Activated B cell treated with CpG ODN at 0.5 μM for 24 hours (primary cell): ENCODE measurements around the gene ENTHD1. TPM values are rescaled to one million over a fixed set of nuclear protein-coding genes. Genes with fewer than 3 reads are reported as not detected.

Experiments
- ATAC-seq: fragments of 200-7000 bp; cut with Tn5 transposase; one replicate; pipeline ENCODE4 v1.10.0; 2021; ENCODE audit warnings: low read depth, mild to moderate bottlenecking, moderate library complexity
- CTCF ChIA-PET: fragments of 350-600 bp; sonication (Branson Sonifier 250); formaldehyde crosslinking; loops from one replicate; lab custom pipeline; 2021; ENCODE audit warnings: antibody characterized with exemption; lab: Charles Lee
- POLR2A ChIA-PET: fragments of 350-600 bp; sonication (Branson Sonifier 250); formaldehyde crosslinking; loops from one replicate; lab custom pipeline; 2021; ENCODE audit warnings: antibody characterized with exemption; lab: Charles Lee
- DNase-seq: peaks from one replicate; pipeline ENCODE4 v3.0.0; 2022
- H3K27ac Mint-ChIP-seq: one replicate; pipeline ENCODE4 v1.8.0; 2020; ENCODE audit warnings: mixed read lengths
- H3K27me3 Mint-ChIP-seq: one replicate; pipeline ENCODE4 v1.8.0; 2021; ENCODE audit warnings: mixed read lengths
- H3K36me3 Mint-ChIP-seq: one replicate; pipeline ENCODE4 v1.8.0; 2021; ENCODE audit warnings: low read depth, mixed read lengths
- H3K4me1 Mint-ChIP-seq: one replicate; pipeline ENCODE4 v1.8.0; 2021; ENCODE audit warnings: mixed read lengths
- H3K4me3 Mint-ChIP-seq: one replicate; pipeline ENCODE4 v1.8.0; 2020; ENCODE audit warnings: mild to moderate bottlenecking, mixed read lengths
- H3K9me3 Mint-ChIP-seq: one replicate; pipeline ENCODE4 v1.8.0; 2020; ENCODE audit warnings: mixed read lengths
- intact Hi-C: fragments of 100-400 bp; cut with micrococcal nuclease; formaldehyde crosslinking; loops from one replicate; pipeline ENCODE4 v1.15.1; 2024
- total RNA-seq: library from RNA; stranded (reverse); gene quantifications from 2 replicates; pipeline ENCODE4 v1.2.3, GENCODE V29; 2022
- TF ChIP-seq, protein P1 (sequence below): fragments of 200-600 bp; IDR thresholded peaks from one replicate; pipeline ENCODE4 v1.8.0; 2022; ENCODE audit warnings: antibody characterized with exemption, mild to moderate bottlenecking

The ENTHD1 gene
- total RNA-seq, 1 donor from 2014 or later, result not detected

DNA sequence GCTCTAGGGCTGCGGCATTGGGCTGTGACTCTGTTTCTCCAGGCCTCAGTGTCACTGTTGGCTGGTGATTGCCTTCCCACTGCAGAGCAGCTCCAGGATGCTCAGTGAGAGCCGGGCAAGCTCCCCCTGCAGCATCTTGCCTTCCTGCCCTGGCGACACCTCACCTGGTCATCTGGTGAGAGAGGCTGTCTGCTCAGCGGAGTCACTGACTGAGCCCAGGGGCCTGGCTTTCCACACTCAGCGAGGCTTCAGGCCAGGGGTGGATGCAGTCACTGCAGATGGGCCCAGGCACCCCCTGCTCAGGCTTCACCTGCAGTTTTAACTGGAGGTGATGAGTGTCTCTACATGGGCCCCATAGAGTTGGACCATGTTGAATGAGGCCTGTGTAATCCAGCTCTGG, 186.2 kb downstream of the ENTHD1 start:
- CTCF ChIA-PET, result no interaction called here
- intact Hi-C loops, result no loop called here
- H3K27ac Mint-ChIP-seq, result no peak overlapping the region
- TF ChIP-seq, protein P1, sequence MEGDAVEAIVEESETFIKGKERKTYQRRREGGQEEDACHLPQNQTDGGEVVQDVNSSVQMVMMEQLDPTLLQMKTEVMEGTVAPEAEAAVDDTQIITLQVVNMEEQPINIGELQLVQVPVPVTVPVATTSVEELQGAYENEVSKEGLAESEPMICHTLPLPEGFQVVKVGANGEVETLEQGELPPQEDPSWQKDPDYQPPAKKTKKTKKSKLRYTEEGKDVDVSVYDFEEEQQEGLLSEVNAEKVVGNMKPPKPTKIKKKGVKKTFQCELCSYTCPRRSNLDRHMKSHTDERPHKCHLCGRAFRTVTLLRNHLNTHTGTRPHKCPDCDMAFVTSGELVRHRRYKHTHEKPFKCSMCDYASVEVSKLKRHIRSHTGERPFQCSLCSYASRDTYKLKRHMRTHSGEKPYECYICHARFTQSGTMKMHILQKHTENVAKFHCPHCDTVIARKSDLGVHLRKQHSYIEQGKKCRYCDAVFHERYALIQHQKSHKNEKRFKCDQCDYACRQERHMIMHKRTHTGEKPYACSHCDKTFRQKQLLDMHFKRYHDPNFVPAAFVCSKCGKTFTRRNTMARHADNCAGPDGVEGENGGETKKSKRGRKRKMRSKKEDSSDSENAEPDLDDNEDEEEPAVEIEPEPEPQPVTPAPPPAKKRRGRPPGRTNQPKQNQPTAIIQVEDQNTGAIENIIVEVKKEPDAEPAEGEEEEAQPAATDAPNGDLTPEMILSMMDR, result no peak
- H3K4me1 Mint-ChIP-seq, result no peaks in the 10 kb centered on the region
- no peak for DNase-seq
- H3K27me3 Mint-ChIP-seq, result peaks cover 5% of the 10 kb centered on the region
- H3K36me3 Mint-ChIP-seq, result no peaks in the 10 kb centered on the region
- no peak for ATAC-seq
- H3K9me3 Mint-ChIP-seq, result no peaks in the 10 kb centered on the region
- POLR2A ChIA-PET, result no interaction called here
- no peak overlapping the region for H3K4me3 Mint-ChIP-seq

DNA sequence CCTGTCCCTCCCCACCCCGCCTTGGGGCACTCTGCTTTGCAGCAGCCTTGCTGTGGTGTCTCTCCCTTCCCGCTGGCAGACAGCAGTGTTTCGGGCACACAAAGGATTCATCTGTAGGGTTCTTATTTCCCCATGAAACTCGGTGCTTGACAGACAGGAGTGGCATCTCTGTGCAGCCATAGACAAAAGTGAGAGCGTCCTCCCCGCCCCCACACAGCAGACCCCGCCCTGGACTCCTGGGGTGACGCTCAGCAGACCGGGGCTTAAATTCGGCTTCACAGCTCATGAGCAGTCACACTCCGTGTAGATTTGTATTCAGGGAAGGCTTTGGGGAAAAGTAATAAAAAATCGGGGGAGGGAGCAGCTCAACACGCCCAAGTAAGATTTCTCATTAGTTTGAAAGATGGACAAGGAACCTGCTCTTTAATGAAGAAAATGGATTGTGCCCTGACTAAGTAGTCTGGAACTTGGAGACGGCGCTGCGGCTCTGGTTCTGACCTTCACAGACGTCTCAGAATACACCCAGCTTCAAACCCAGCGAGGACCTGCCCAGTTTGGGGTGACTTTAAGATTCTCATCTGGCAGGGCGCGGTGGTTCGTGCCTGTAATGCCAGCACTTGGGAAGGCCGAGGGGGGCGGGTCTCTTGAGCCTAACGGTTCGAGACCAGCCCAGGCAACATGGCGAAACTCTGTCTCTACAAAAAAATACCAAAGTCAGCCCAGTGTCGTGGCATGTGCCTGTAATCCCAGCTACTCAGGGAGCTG, 187.0 kb downstream of the ENTHD1 start:
- H3K27me3 Mint-ChIP-seq, result peaks cover 3% of the 10 kb centered on the region
- H3K9me3 Mint-ChIP-seq, result no peaks in the 10 kb centered on the region
- ChIA-PET CTCF (no interaction called here), POLR2A (no interaction called here)
- no peaks in the 10 kb centered on the region for H3K36me3 Mint-ChIP-seq
- H3K4me1 Mint-ChIP-seq, result no peaks in the 10 kb centered on the region
- no peak for ATAC-seq
- intact Hi-C loops, result no loop called here
- no peak for DNase-seq
- TF ChIP-seq, protein P1, result no peak
- no peak overlapping the region for H3K27ac Mint-ChIP-seq
- H3K4me3 Mint-ChIP-seq, result no peak overlapping the region

DNA sequence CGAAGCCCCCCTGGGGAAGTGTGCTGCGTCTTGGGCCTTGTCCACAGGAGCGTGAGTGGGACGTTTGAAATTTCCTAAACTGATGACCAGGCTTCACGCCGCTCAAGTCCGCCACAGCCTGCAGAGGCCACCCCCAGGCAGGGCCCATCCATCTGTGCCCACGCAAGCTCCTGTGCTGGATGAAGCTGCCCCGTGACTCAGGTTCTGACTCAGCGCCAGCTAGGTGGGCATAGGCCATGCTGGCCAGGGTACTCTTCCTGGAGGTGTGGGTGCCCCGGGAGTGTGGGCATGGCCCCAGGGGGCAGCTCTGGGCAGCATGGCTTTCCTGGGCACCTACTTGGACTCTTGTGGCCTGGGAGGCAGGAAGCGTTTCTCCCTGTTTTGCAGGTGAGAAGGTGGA, 188.2 kb downstream of the ENTHD1 start:
- Mint-ChIP-seq H3K27me3 (peaks cover 8% of the 10 kb centered on the region), H3K27ac (no peak overlapping the region), H3K36me3 (no peaks in the 10 kb centered on the region), H3K4me3 (no peak overlapping the region), H3K4me1 (no peaks in the 10 kb centered on the region), H3K9me3 (no peaks in the 10 kb centered on the region)
- ChIA-PET CTCF (no interaction called here), POLR2A (no interaction called here)
- intact Hi-C loops, result no loop called here
- TF ChIP-seq, protein P1, result no peak
- DNase-seq, result no peak
- no peak for ATAC-seq

DNA sequence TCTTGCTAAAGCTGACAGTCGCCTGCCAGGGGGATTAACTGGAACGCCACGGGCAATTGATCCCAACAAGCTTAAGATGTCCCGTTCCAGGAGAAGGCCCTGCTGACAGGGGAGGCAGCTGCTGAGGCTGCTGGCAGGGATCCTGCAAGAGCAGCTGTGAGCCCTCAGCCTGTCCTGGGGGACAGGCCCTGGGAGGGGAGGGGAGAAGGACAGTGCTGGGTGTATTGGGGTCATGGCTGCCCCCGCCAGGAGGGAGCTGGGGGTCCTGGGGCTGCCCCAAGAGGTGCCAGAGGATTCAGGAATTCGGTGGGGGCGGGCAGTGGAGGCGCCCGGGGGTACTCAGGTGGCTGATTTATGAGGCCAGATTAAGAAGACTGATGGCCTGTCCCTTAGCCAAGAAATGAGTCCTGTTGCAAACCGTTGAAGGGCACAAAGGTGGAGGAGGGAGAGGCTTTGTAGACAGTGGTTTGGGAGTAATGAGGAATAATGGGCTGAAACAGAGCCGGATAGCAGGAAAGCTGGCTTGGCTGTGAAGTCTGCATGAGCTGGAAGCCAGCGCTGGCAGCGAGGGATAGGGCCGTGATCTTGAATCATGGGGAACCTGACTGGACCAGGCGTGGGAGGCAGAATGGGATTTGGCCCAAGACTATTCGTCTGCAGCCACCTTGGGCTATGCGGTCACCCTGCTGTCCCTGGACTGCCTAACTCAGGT, 189.5 kb downstream of the ENTHD1 start:
- Mint-ChIP-seq H3K27me3 (peaks cover 11% of the 10 kb centered on the region), H3K27ac (no peak overlapping the region), H3K9me3 (no peaks in the 10 kb centered on the region), H3K4me1 (no peaks in the 10 kb centered on the region), H3K36me3 (no peaks in the 10 kb centered on the region), H3K4me3 (no peak overlapping the region)
- intact Hi-C loops, result no loop called here
- ChIA-PET POLR2A (no interaction called here), CTCF (no interaction called here)
- DNase-seq, result no peak
- TF ChIP-seq, protein P1, result no peak
- no peak for ATAC-seq

DNA sequence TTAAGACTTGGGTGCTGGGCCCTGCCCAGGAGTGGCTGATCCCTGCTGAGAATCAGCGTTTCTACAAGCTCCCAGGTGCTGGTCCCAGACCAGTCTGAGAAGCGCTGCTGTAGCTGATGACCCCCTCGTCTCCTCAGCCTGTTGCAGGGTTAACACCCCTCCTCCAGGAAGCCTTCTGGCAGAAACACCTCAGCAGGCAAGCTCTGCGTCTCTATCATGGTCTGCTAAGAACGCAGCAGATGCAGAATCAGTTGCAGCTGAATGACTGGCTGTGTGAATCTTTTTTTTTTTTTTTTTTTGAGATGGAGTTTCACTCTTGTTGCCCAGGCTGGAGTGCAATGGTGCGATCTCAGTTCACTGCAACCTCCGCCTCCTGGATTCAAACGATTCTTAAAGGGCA, 190.5 kb downstream of the ENTHD1 start:
- H3K4me3 Mint-ChIP-seq, result no peak overlapping the region
- H3K4me1 Mint-ChIP-seq, result no peaks in the 10 kb centered on the region
- no peak for ATAC-seq
- intact Hi-C loops, result no loop called here
- POLR2A ChIA-PET, result no interaction called here
- TF ChIP-seq, protein P1, result no peak
- no peaks in the 10 kb centered on the region for H3K9me3 Mint-ChIP-seq
- DNase-seq, result no peak
- no peaks in the 10 kb centered on the region for H3K36me3 Mint-ChIP-seq
- H3K27ac Mint-ChIP-seq, result no peak overlapping the region
- peaks cover 8% of the 10 kb centered on the region for H3K27me3 Mint-ChIP-seq
- CTCF ChIA-PET, result no interaction called here
